Activated T-helper 17 cell treated with anti-CD3 and anti-CD28 coated beads, Interleukin-2, amount 50 U/mL, for 72 hours (primary cell): Measurements from ENCODE around the gene ROBO1. TPM values are rescaled to one million over a fixed set of nuclear protein-coding genes. Genes with fewer than 3 reads are reported as not detected.

Source experiments
- ATAC-seq: fragments of 150-1000 bp; cut with Tn5 transposase; replicated peaks from 2 replicates; pipeline ENCODE4 v1.10.0; 2021; ENCODE audit warnings: mild to moderate bottlenecking, moderate library complexity
- H3K27ac Mint-ChIP-seq: one replicate; pipeline ENCODE4 v1.8.0; 2022; ENCODE audit warnings: mixed read lengths
- H3K27me3 Mint-ChIP-seq: one replicate; pipeline ENCODE4 v1.8.0; 2022; ENCODE audit warnings: mixed read lengths
- H3K36me3 Mint-ChIP-seq: one replicate; pipeline ENCODE4 v1.8.0; 2022; ENCODE audit warnings: low read depth, mild to moderate bottlenecking, mixed read lengths
- H3K4me1 Mint-ChIP-seq: one replicate; pipeline ENCODE4 v1.8.0; 2022; ENCODE audit warnings: mixed read lengths
- H3K4me3 Mint-ChIP-seq: one replicate; pipeline ENCODE4 v1.8.0; 2022; ENCODE audit warnings: mild to moderate bottlenecking, mixed read lengths
- H3K9me3 Mint-ChIP-seq: one replicate; pipeline ENCODE4 v1.8.0; 2022; ENCODE audit warnings: mixed read lengths
- total RNA-seq, 2 donors: library from RNA; stranded (reverse); gene quantifications; one replicate each; pipeline ENCODE4 v1.2.3, GENCODE V29; 2022

The ROBO1 gene
- total RNA-seq, 2 donors from 2014 or later, result not detected

GRCh38 chr3:79140708-79141107 lies 627.1 kb downstream of the ROBO1 start:
- no peak for ATAC-seq
- peaks cover 10% of the 10 kb centered on the region for H3K9me3 Mint-ChIP-seq
- H3K4me1 Mint-ChIP-seq, result no peaks in the 10 kb centered on the region
- H3K27ac Mint-ChIP-seq, result no peak overlapping the region
- no peaks in the 10 kb centered on the region for H3K36me3 Mint-ChIP-seq
- H3K4me3 Mint-ChIP-seq, result no peak overlapping the region
- no peaks in the 10 kb centered on the region for H3K27me3 Mint-ChIP-seq

- H3K27me3 Mint-ChIP-seq, result no peaks in the 10 kb centered on the region
- no peaks in the 10 kb centered on the region for H3K4me1 Mint-ChIP-seq
- peaks cover 10% of the 10 kb centered on the region for H3K9me3 Mint-ChIP-seq
- H3K36me3 Mint-ChIP-seq, result no peaks in the 10 kb centered on the region
- H3K27ac Mint-ChIP-seq, result no peak overlapping the region
- H3K4me3 Mint-ChIP-seq, result no peak overlapping the region
- ATAC-seq, result no peak
Observed at GRCh38 chr3:79139395-79140068, 628.3 kb downstream of the ROBO1 start.

GRCh38 chr3:79125313-79125984 lies 642.3 kb downstream of the ROBO1 start:
- peaks cover 14% of the 10 kb centered on the region for H3K9me3 Mint-ChIP-seq
- no peaks in the 10 kb centered on the region for H3K27me3 Mint-ChIP-seq
- no peak for ATAC-seq
- no peaks in the 10 kb centered on the region for H3K36me3 Mint-ChIP-seq
- no peak overlapping the region for H3K4me3 Mint-ChIP-seq
- no peaks in the 10 kb centered on the region for H3K4me1 Mint-ChIP-seq
- H3K27ac Mint-ChIP-seq, result no peak overlapping the region

- Mint-ChIP-seq H3K36me3 (no peaks in the 10 kb centered on the region), H3K4me3 (no peak overlapping the region), H3K27me3 (no peaks in the 10 kb centered on the region), H3K4me1 (no peaks in the 10 kb centered on the region), H3K9me3 (peaks cover 14% of the 10 kb centered on the region), H3K27ac (no peak overlapping the region)
- ATAC-seq, result no peak
Observed at GRCh38 chr3:79115458-79115857, 652.3 kb downstream of the ROBO1 start.

- Mint-ChIP-seq H3K36me3 (no peaks in the 10 kb centered on the region), H3K27ac (no peak overlapping the region), H3K9me3 (peaks cover 14% of the 10 kb centered on the region), H3K4me1 (no peaks in the 10 kb centered on the region), H3K27me3 (no peaks in the 10 kb centered on the region), H3K4me3 (no peak overlapping the region)
- no peak for ATAC-seq
Observed at GRCh38 chr3:79113876-79114275, 653.9 kb downstream of the ROBO1 start.

GRCh38 chr3:79111375-79112052 lies 656.3 kb downstream of the ROBO1 start:
- H3K4me3 Mint-ChIP-seq, result no peak overlapping the region
- H3K36me3 Mint-ChIP-seq, result no peaks in the 10 kb centered on the region
- no peak overlapping the region for H3K27ac Mint-ChIP-seq
- no peaks in the 10 kb centered on the region for H3K27me3 Mint-ChIP-seq
- H3K9me3 Mint-ChIP-seq, result peaks cover 14% of the 10 kb centered on the region
- no peaks in the 10 kb centered on the region for H3K4me1 Mint-ChIP-seq
- no peak for ATAC-seq

GRCh38 chr3:79109754-79110153 lies 658.0 kb downstream of the ROBO1 start:
- H3K27ac Mint-ChIP-seq, result no peak overlapping the region
- H3K36me3 Mint-ChIP-seq, result no peaks in the 10 kb centered on the region
- no peak for ATAC-seq
- peaks cover 16% of the 10 kb centered on the region for H3K9me3 Mint-ChIP-seq
- H3K4me1 Mint-ChIP-seq, result no peaks in the 10 kb centered on the region
- H3K4me3 Mint-ChIP-seq, result no peak overlapping the region
- H3K27me3 Mint-ChIP-seq, result no peaks in the 10 kb centered on the region

GRCh38 chr3:79103307-79103706 lies 664.5 kb downstream of the ROBO1 start:
- no peaks in the 10 kb centered on the region for H3K36me3 Mint-ChIP-seq
- H3K27me3 Mint-ChIP-seq, result no peaks in the 10 kb centered on the region
- no peak overlapping the region for H3K4me3 Mint-ChIP-seq
- H3K27ac Mint-ChIP-seq, result no peak overlapping the region
- ATAC-seq, result no peak
- peaks cover 9% of the 10 kb centered on the region for H3K9me3 Mint-ChIP-seq
- H3K4me1 Mint-ChIP-seq, result no peaks in the 10 kb centered on the region

GRCh38 chr3:79097964-79098660 lies 669.7 kb downstream of the ROBO1 start:
- Mint-ChIP-seq H3K9me3 (peaks cover 9% of the 10 kb centered on the region), H3K36me3 (no peaks in the 10 kb centered on the region), H3K4me1 (no peaks in the 10 kb centered on the region), H3K4me3 (no peak overlapping the region), H3K27me3 (no peaks in the 10 kb centered on the region), H3K27ac (no peak overlapping the region)
- ATAC-seq, result no peak

GRCh38 chr3:79094654-79095053 lies 673.1 kb downstream of the ROBO1 start:
- H3K4me1 Mint-ChIP-seq, result no peaks in the 10 kb centered on the region
- no peaks in the 10 kb centered on the region for H3K27me3 Mint-ChIP-seq
- H3K27ac Mint-ChIP-seq, result no peak overlapping the region
- ATAC-seq, result no peak
- no peaks in the 10 kb centered on the region for H3K36me3 Mint-ChIP-seq
- peaks cover 15% of the 10 kb centered on the region for H3K9me3 Mint-ChIP-seq
- H3K4me3 Mint-ChIP-seq, result no peak overlapping the region

GRCh38 chr3:79086514-79086913 lies 681.3 kb downstream of the ROBO1 start:
- Mint-ChIP-seq H3K4me3 (no peak overlapping the region), H3K4me1 (no peaks in the 10 kb centered on the region), H3K27me3 (no peaks in the 10 kb centered on the region), H3K36me3 (no peaks in the 10 kb centered on the region), H3K27ac (no peak overlapping the region), H3K9me3 (peaks cover 5% of the 10 kb centered on the region)
- ATAC-seq, result no peak

- H3K36me3 Mint-ChIP-seq, result no peaks in the 10 kb centered on the region
- no peak overlapping the region for H3K4me3 Mint-ChIP-seq
- H3K27me3 Mint-ChIP-seq, result no peaks in the 10 kb centered on the region
- ATAC-seq, result no peak
- H3K27ac Mint-ChIP-seq, result no peak overlapping the region
- H3K4me1 Mint-ChIP-seq, result no peaks in the 10 kb centered on the region
- no peaks in the 10 kb centered on the region for H3K9me3 Mint-ChIP-seq
Observed at GRCh38 chr3:79085171-79085570, 682.6 kb downstream of the ROBO1 start.

GRCh38 chr3:79081335-79081734 lies 686.5 kb downstream of the ROBO1 start:
- Mint-ChIP-seq H3K4me1 (no peaks in the 10 kb centered on the region), H3K9me3 (no peaks in the 10 kb centered on the region), H3K4me3 (no peak overlapping the region), H3K36me3 (no peaks in the 10 kb centered on the region), H3K27me3 (no peaks in the 10 kb centered on the region), H3K27ac (no peak overlapping the region)
- ATAC-seq, result no peak

GRCh38 chr3:79074558-79074957 lies 693.2 kb downstream of the ROBO1 start:
- Mint-ChIP-seq H3K4me1 (no peaks in the 10 kb centered on the region), H3K9me3 (no peaks in the 10 kb centered on the region), H3K36me3 (no peaks in the 10 kb centered on the region), H3K4me3 (no peak overlapping the region), H3K27ac (no peak overlapping the region), H3K27me3 (no peaks in the 10 kb centered on the region)
- ATAC-seq, result no peak
